IMR-90 (cell line): Measurements from ENCODE around the gene HGFAC. TPM values are rescaled to one million over a fixed set of nuclear protein-coding genes. Genes with fewer than 3 reads are reported as not detected.
"Not testable (repeated sequence)": the region's sequence is repeated elsewhere in the genome, so short reads cannot be mapped to it uniquely, and the experiment has no call there.

Experiments
- ATAC-seq: fragments of 200-7000 bp; cut with Tn5 transposase; 2 replicates; pipeline ENCODE4 v1.9.1; 2020; ENCODE audit warnings: low read depth, mild to moderate bottlenecking, moderate library complexity
- BruUV-seq: library from RNA; stranded (reverse); fragments of 400-500 nt; replicated peaks from 2 replicates; lab custom pipeline; 2021; lab: Mats Ljungman, UMichigan
- CTCF ChIA-PET: fragments of 300-600 bp; formaldehyde crosslinking; extraction: SDS; loops from one replicate; lab custom pipeline; 2021; ENCODE audit warnings: antibody characterized with exemption; lab: Yijun Ruan, JAX
- POLR2A ChIA-PET: fragments of 300-600 bp; sonication (Branson Sonifier 250); formaldehyde crosslinking; loops from one replicate; lab custom pipeline; 2022; ENCODE audit warnings: antibody characterized with exemption; ENCODE audit not compliant: unreplicated experiment; lab: Charles Lee
- DNase-seq: peaks from one replicate; pipeline ENCODE4 v3.0.0; 2013
- H2AFZ ChIP-seq: replicated peaks from 2 replicates; pipeline ENCODE3; 2013; ENCODE audit warnings: low read length, mild to moderate bottlenecking; ENCODE audit not compliant: poor library complexity
- H2AK5ac ChIP-seq: 2 replicates; pipeline ENCODE4 v1.6.1; 2013; ENCODE audit warnings: low read depth, low read length, inconsistent platforms
- H2AK9ac ChIP-seq: replicated peaks from 2 replicates; pipeline ENCODE3; 2013; ENCODE audit warnings: mild to moderate bottlenecking, low read depth, low read length, moderate library complexity; ENCODE audit not compliant: poor library complexity
- H2BK120ac ChIP-seq: 2 replicates; pipeline ENCODE4 v1.6.1; 2013; ENCODE audit warnings: low read depth, low read length, inconsistent platforms
- H2BK15ac ChIP-seq: 3 replicates; pipeline ENCODE4 v1.6.1; 2013; ENCODE audit warnings: low read depth, low read length, inconsistent platforms
- H2BK20ac ChIP-seq: 2 replicates; pipeline ENCODE4 v1.6.1; 2013; ENCODE audit warnings: low read depth, mild to moderate bottlenecking, inconsistent platforms, low read length, moderate library complexity
- H2BK5ac ChIP-seq: 2 replicates; pipeline ENCODE4 v1.6.1; 2013; ENCODE audit warnings: mild to moderate bottlenecking, low read depth, low read length, inconsistent platforms; ENCODE audit not compliant: poor library complexity, severe bottlenecking
- H3K14ac ChIP-seq: replicated peaks from 2 replicates; pipeline ENCODE4 v1.6.1; 2013; ENCODE audit warnings: low read depth, low read length, inconsistent platforms
- H3K18ac ChIP-seq: 2 replicates; pipeline ENCODE4 v1.6.1; 2013; ENCODE audit warnings: low read depth, low read length, control low read depth
- H3K23ac ChIP-seq: 2 replicates; pipeline ENCODE4 v1.6.1; 2013; ENCODE audit warnings: low read depth, low read length, inconsistent platforms
- H3K27ac ChIP-seq: 2 replicates; pipeline ENCODE4 v1.5.1; 2013; ENCODE audit warnings: mild to moderate bottlenecking, control low read depth, low read length; ENCODE audit not compliant: insufficient read depth
- H3K27me3 ChIP-seq: 2 replicates; pipeline ENCODE4 v1.6.1; 2013; ENCODE audit warnings: low read length; ENCODE audit not compliant: control insufficient read depth, insufficient read depth
- H3K36me3 ChIP-seq: 2 replicates; pipeline ENCODE4 v1.6.1; 2013; ENCODE audit warnings: low read length, mixed read lengths; ENCODE audit not compliant: control insufficient read depth, insufficient read depth
- H3K4ac ChIP-seq: 2 replicates; pipeline ENCODE4 v1.6.1; 2013; ENCODE audit warnings: low read depth, low read length, inconsistent platforms
- H3K4me1 ChIP-seq: 2 replicates; pipeline ENCODE4 v1.6.1; 2013; ENCODE audit warnings: low read length, mixed read lengths; ENCODE audit not compliant: control insufficient read depth, insufficient read depth
- H3K4me2 ChIP-seq: 2 replicates; pipeline ENCODE4 v1.6.1; 2013; ENCODE audit warnings: low read depth, mild to moderate bottlenecking, control low read depth, low read length, moderate library complexity
- H3K4me3 ChIP-seq: 2 replicates; pipeline ENCODE4 v1.5.1; 2013; ENCODE audit warnings: low read depth, mild to moderate bottlenecking, control low read depth, low read length, moderate library complexity; ENCODE audit not compliant: insufficient read depth
- H3K56ac ChIP-seq: 2 replicates; pipeline ENCODE4 v1.6.1; 2013; ENCODE audit warnings: low read length, inconsistent platforms; ENCODE audit not compliant: insufficient read depth; ENCODE audit errors: extremely low read depth
- H3K79me1 ChIP-seq, 2 experiments: 2 replicates each; pipeline ENCODE4 v1.6.1; 2013; ENCODE audit warnings: low read length in 2 of 2, inconsistent platforms in 1 of 2, low read depth in 1 of 2
- H3K9ac ChIP-seq: 2 replicates; pipeline ENCODE4 v1.6.1; 2013; ENCODE audit warnings: low read depth, low read length, control low read depth
- H3K9me1 ChIP-seq: 2 replicates; pipeline ENCODE4 v1.6.1; 2013; ENCODE audit warnings: low read length, inconsistent platforms; ENCODE audit not compliant: insufficient read depth
- H3K9me3 ChIP-seq: 2 replicates; pipeline ENCODE4 v1.6.1; 2013; ENCODE audit warnings: low read length; ENCODE audit not compliant: control insufficient read depth, insufficient read depth
- H4K20me1 ChIP-seq: 2 replicates; pipeline ENCODE4 v1.6.1; 2013; ENCODE audit warnings: low read length, inconsistent platforms; ENCODE audit not compliant: insufficient read depth
- H4K5ac ChIP-seq: 2 replicates; pipeline ENCODE4 v1.6.1; 2013; ENCODE audit warnings: mild to moderate bottlenecking, low read depth, low read length, control low read depth
- H4K8ac ChIP-seq, 2 experiments: 2 replicates each; pipeline ENCODE4 v1.6.1; 2013; ENCODE audit warnings: low read depth in 2 of 2, low read length in 2 of 2, control low read depth in 1 of 2, inconsistent platforms in 1 of 2
- H4K91ac ChIP-seq: 2 replicates; pipeline ENCODE4 v1.6.1; 2013; ENCODE audit warnings: low read depth, low read length, inconsistent platforms; ENCODE audit not compliant: insufficient read depth
- WGBS, 2 experiments: methylation state at CpG; one replicate each; pipeline versions ENCODE4 v1.1.5 to v1.1.7; 2013; ENCODE audit warnings: missing lambda C conversion rate in 2 of 2; ENCODE audit not compliant: insufficient read length in 1 of 2; ENCODE audit errors: extremely low coverage in 2 of 2; 5-methylcytosine and 5-hydroxymethylcytosine counted together
- dilution Hi-C: fragments of 300-500 bp; cut with HindIII; formaldehyde crosslinking; loops from one replicate; pipeline ENCODE4 v1.14.3; 2018; ENCODE audit warnings: low sequenced_read_pairs; ENCODE audit not compliant: unreplicated experiment
- in situ Hi-C: fragments of 300-500 bp; cut with MboI; formaldehyde crosslinking; loops from 3 replicates; pipeline ENCODE4 v1.14.3; 2019; ENCODE audit warnings: low sequenced_read_pairs, inconsistent platforms, mixed read lengths
- intact Hi-C: fragments of 100-400 bp; cut with micrococcal nuclease; formaldehyde crosslinking; loops from 2 replicates; pipeline ENCODE4 v1.10.0; 2022
- polyA plus RNA-seq, 3 experiments: library from polyadenylated mRNA; depleted of rRNA; stranded (reverse); fragments of >200 nt; gene quantifications; 2 replicates each; pipeline ENCODE4 v1.2.3, GENCODE V29; 2012; ENCODE audit warnings: low replicate concordance in 1 of 3
- total RNA-seq: library from RNA; depleted of rRNA; stranded (reverse); fragments of >200 nt; gene quantifications from 2 replicates; pipeline ENCODE4 v1.2.3, GENCODE V29; 2012

Gene HGFAC
- total and polyA plus RNA-seq, 2 of the 4 experiments (the other 2 are of a cell fraction): 0.05 TPM; not detected in 1

DNA sequence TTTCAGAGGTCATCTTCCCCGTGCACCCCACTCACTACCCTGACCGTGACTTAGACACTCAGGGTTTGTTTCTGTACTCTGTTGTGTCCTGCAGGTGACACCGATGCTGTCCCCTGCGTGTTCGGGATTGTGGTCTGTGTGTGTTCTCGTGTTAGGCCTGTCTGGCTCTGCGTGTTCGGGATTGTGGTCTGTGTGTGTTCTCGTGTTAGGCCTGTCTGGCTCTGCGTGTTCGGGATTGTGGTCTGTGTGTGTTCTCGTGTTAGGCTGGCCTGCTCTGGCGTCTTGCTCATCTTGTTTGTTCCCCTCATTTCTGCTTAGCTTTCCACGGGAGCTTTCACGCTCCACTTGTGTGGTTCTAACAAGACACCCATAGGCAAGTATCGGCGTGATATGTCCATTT is 30.6 kb upstream of the HGFAC start:
- H3K14ac ChIP-seq, H2BK120ac ChIP-seq, H4K91ac ChIP-seq, H3K18ac ChIP-seq, H3K9me1 ChIP-seq, DNase-seq, in situ Hi-C loops, H3K4me3 ChIP-seq, H3K9ac ChIP-seq, H3K79me1 ChIP-seq, H3K4me1 ChIP-seq, POLR2A ChIA-PET, H3K36me3 ChIP-seq, H2BK5ac ChIP-seq, H3K27me3 ChIP-seq, H4K8ac ChIP-seq, H3K56ac ChIP-seq, H2AK9ac ChIP-seq, H2AK5ac ChIP-seq, dilution Hi-C loops, intact Hi-C loops, H3K4me2 ChIP-seq, H3K4ac ChIP-seq, H4K5ac ChIP-seq, H3K9me3 ChIP-seq, H2BK15ac ChIP-seq, ATAC-seq, H2BK20ac ChIP-seq, BruUV-seq, H3K27ac ChIP-seq, H3K23ac ChIP-seq, H2AFZ ChIP-seq, CTCF ChIA-PET: not testable (repeated sequence)
- WGBS, 2 experiments: 100% methylated on average over 2 of the region's 17 CpGs; no CpG with 5 or more reads in 1 of the 2 experiments
- H4K20me1 ChIP-seq: peaks cover 21% of the 10 kb centered on the region
